GM12801 (cell line): ENCODE measurements around the gene IFNA7.
"Not testable (repeated sequence)": the region's sequence is repeated elsewhere in the genome, so short reads cannot be mapped to it uniquely, and the experiment has no call there.

Source experiments
- TF ChIP-seq, protein P1 (sequence below): IDR thresholded peaks from one replicate; pipeline ENCODE4 v1.5.1; 2011; ENCODE audit warnings: control low read depth; ENCODE audit not compliant: insufficient read length; ENCODE audit errors: extremely low read depth

Gene IFNA7

DNA sequence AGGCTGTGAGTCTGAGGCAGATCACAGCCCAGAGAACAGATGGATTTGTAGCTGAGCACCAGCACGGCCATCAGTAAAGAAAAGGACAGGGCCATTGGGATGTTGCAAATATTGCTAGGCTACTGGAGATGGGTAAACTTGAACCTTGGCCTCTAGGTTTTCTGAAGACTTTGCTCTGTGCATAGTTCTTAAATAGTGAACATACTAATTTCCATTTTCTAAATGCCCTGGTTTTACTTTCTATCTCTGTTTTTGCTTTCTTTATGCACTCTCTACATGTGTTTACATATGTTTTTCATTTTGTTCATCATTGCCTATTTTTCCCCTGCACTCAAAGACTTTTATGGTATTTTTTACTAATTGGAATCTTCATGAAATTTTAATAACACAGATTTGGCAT lies 15.2 kb upstream of the IFNA7 start, which contains the start of gene IFNA16:
Gene IFNA16 (minus strand): TSS at position 101 of the 400 bp plus-strand sequence. CDS start 6 bp downstream, at position 95.
- TF ChIP-seq, protein P1, sequence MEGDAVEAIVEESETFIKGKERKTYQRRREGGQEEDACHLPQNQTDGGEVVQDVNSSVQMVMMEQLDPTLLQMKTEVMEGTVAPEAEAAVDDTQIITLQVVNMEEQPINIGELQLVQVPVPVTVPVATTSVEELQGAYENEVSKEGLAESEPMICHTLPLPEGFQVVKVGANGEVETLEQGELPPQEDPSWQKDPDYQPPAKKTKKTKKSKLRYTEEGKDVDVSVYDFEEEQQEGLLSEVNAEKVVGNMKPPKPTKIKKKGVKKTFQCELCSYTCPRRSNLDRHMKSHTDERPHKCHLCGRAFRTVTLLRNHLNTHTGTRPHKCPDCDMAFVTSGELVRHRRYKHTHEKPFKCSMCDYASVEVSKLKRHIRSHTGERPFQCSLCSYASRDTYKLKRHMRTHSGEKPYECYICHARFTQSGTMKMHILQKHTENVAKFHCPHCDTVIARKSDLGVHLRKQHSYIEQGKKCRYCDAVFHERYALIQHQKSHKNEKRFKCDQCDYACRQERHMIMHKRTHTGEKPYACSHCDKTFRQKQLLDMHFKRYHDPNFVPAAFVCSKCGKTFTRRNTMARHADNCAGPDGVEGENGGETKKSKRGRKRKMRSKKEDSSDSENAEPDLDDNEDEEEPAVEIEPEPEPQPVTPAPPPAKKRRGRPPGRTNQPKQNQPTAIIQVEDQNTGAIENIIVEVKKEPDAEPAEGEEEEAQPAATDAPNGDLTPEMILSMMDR = not testable (repeated sequence)

DNA sequence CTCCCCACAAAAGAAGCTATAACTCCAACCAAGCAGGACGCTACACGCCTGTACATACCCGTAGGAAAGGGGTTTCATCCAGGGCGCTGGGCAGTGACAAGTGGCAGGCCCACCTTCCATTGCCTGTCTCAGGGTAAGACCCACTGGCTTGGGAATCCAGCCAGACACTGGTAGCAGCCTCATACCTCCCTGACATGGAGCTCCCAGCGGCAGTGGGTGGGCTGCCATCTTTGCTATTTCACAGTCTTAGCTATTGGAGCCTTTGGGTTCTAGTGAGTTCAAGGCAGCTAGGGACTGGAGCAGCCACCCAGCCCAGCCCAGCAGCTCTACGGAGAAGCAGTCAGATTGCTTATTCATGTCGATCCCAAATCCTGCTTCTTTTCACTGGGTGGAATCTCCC lies 8.3 kb upstream of the IFNA7 start:
- TF ChIP-seq, protein P1 = no peak

DNA sequence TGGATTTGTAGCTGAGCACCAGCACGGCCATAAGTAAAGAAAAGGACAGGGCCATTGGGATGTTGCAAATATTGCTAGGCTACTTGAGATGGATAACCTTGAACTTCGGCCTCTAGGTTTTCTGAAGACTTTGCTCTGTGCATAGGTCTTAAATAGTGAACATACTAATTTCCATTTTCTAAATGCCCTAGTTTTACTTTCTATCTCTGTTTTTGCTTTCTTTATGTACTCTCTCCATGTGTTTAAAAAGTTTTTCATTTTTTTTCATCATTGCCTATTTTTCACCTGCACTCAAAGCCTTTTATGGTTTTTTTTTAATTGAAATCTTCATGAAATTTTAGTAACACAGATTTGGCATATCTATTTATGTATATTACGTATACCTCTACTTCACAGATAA lies 5.0 kb upstream of the IFNA7 start, which contains the start of gene IFNA10:
Gene IFNA10 (minus strand): TSS at position 101 of the 400 bp plus-strand sequence. CDS start 46 bp downstream, at position 55.
- TF ChIP-seq, protein P1 = not testable (repeated sequence)

DNA sequence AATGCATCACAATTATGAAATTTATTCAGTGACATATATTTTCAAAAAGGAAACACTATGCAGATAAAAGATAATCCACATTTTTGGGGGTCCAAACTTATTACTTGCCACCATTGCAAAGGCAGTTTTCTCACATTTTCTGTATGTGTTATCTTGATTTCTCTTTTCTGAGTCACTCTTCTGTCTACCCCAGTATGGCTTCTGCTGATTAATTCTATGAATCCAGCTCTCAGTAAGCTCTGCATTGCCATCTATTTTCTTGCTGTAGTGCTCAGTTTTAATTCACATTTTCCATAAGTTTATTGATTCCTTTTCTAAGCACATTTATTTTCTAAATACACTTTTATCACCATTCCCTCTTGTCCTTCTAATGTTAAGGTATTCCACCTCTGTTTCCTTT lies 3.2 kb upstream of the IFNA7 start:
- TF ChIP-seq, protein P1 = no peak

DNA sequence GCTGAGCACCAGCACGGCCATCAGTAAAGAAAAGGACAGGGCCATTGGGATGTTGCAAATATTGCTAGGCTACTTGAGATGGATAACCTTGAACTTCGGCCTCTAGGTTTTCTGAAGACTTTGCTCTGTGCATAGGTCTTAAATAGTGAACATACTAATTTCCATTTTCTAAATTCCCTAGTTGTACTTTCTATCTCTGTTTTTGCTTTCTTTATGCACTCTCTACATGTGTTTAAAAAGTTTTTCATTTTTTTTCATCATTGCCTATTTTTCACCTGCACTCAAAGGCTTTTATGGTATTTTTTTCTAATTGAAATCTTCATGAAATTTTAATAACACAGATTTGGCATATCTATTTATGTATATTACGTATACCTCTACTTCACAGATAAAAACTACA lies 14.5 kb downstream of the IFNA7 start, which contains the start of gene IFNA4:
Gene IFNA4 (minus strand): TSS at position 101 of the 400 bp plus-strand sequence. CDS start 56 bp downstream, at position 45.
- TF ChIP-seq, protein P1 = not testable (repeated sequence)

DNA sequence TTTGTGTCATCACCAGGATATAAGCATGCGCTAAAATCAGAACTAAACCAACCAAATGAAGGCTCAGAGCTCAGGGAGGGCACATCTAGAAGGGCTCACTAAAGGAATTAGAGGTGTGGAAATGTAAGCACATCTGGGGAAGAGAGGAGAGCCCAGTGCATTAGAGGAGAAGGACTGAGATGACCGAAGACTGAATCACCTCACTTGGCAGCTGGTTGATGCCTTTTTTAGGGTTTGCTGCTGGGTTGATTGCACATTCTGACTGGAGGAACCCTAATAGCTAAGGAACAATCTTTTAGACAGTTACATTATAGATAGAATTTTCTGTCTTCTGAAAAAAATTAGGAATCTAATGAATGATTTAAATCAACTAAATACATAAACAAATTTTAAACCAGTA lies 27.3 kb downstream of the IFNA7 start:
- TF ChIP-seq, protein P1 = no peak

DNA sequence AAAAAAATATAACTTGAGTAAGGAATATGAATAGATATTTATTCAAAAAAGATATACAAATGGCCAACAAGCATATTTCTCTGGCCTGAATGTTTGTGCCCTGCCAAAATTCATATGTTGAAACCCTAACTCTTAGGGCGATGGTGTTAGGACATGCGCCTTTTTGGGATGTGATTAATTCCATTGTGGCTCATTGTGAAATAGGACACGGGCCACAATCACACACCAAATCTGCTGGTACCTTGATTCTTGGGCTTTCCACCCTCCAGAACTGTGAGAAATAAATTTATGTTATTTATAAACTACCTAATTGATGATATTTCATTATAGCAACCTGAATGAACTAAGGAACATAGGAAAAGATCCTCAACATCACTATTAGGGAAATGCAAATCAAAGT lies 29.8 kb downstream of the IFNA7 start:
- TF ChIP-seq, protein P1 = no peak
